Transverse colon (tissue), 4 donors: ENCODE measurements around the gene FILIP1L. TPM values are rescaled to one million over a fixed set of nuclear protein-coding genes. Genes with fewer than 3 reads are reported as not detected.

Experiments
- DNase-seq: peaks from one replicate; pipeline ENCODE4 v3.0.0-alpha.2; 2019
- H3K27ac ChIP-seq, 4 donors: fragments of 200-600 bp; sonication (generic); 2 replicates each; pipeline ENCODE4 v1.5.1; 2016 to 2018; ENCODE audit warnings: inconsistent platforms in 4 of 4
- H3K27me3 ChIP-seq: fragments of 200-600 bp; sonication (generic); 2 replicates; pipeline ENCODE4 v1.5.1; 2017; ENCODE audit warnings: inconsistent platforms
- H3K36me3 ChIP-seq, 4 donors: fragments of 200-600 bp; sonication (generic); 2 replicates each; pipeline ENCODE4 v1.5.1; 2017 to 2019; ENCODE audit warnings: inconsistent platforms in 4 of 4
- H3K4me1 ChIP-seq, 4 donors: fragments of 200-600 bp; sonication (generic); 2 replicates each; pipeline ENCODE4 v1.5.1; 2017 to 2020; ENCODE audit warnings: inconsistent platforms in 4 of 4
- H3K4me3 ChIP-seq, 4 donors: fragments of 200-600 bp; sonication (generic); 1 replicate in 1 of 4; 2 replicates in 3 of 4; pipeline versions ENCODE4 v1.5.1 to v1.6.1; 2017 to 2019; ENCODE audit warnings: inconsistent platforms in 4 of 4
- H3K9me3 ChIP-seq, 2 donors: fragments of 200-600 bp; sonication (generic); 2 replicates each; pipeline ENCODE4 v1.5.1; 2017 to 2019; ENCODE audit warnings: inconsistent platforms in 2 of 2
- CTCF ChIP-seq, 5 experiments: fragments of 200-600 bp in 3 of 5; fragments of 450-650 bp in 2 of 5; sonication (generic) in 3 of 5; IDR thresholded peaks; 1 replicate in 2 of 5; 2 replicates in 3 of 5; pipeline ENCODE4 v1.5.1; 2016 to 2017; ENCODE audit warnings: antibody characterized with exemption in 5 of 5, inconsistent platforms in 3 of 5, mild to moderate bottlenecking in 2 of 5, moderate library complexity in 1 of 5
- EP300 ChIP-seq: sonication (generic); formaldehyde crosslinking; IDR thresholded peaks from one replicate; pipeline ENCODE4 v1.6.1; 2017; ENCODE audit warnings: antibody characterized with exemption, low read depth
- POLR2A ChIP-seq: fragments of 450-650 bp; IDR thresholded peaks from one replicate; pipeline ENCODE4 v1.6.1; 2016; ENCODE audit warnings: antibody characterized with exemption, mild to moderate bottlenecking, moderate library complexity
- POLR2AphosphoS5 ChIP-seq, 3 donors: sonication (generic); formaldehyde crosslinking; IDR thresholded peaks; one replicate each; pipeline ENCODE4 v1.6.1; 2016; ENCODE audit warnings: antibody characterized with exemption in 3 of 3
- WGBS, 2 donors: methylation state at CpG; one replicate each; pipeline ENCODE4 v1.1.5; 2018; ENCODE audit warnings: low coverage in 1 of 2; 5-methylcytosine and 5-hydroxymethylcytosine counted together
- in situ Hi-C, 4 donors: fragments of 200-750 bp; cut with MboI; loops; one replicate each; pipeline versions ENCODE4 v1.15.0 to v1.15.1; 2017; ENCODE audit warnings: low sequenced_read_pairs in 3 of 4, low pct_ligation_motif_present in 1 of 4, low pct_unique_long_range_greater_than_20kb in 1 of 4
- intact Hi-C: fragments of 100-400 bp; cut with DNase I; formaldehyde crosslinking; loops from one replicate; pipeline ENCODE4 v1.15.1; 2023; ENCODE audit warnings: low total_unique reads
- total RNA-seq, 4 donors: library from RNA; depleted of rRNA; stranded (reverse); fragments of >200 nt; gene quantifications; one replicate each; pipeline ENCODE4 v1.1.0, GENCODE V29; 2016

The FILIP1L gene
- total RNA-seq, 4 donors from 2014 or later: 12.3 to 38.2 (median 26.9) TPM

- no peaks in the 10 kb centered on the region for H3K9me3 ChIP-seq
- H3K4me1 ChIP-seq: peaks cover 26 to 47% (median 29%) of the 10 kb centered on the region in 4 donors
- H3K27ac ChIP-seq: peak overlapping the region; percentile 48 to 58 (median 48)
- H3K4me3 ChIP-seq: no peak overlapping the region
- no peaks in the 10 kb centered on the region for H3K27me3 ChIP-seq
- intact Hi-C loops: no loop called here
- no peak for DNase-seq
- TF ChIP-seq CTCF (IDR thresholded peaks at IDR 0.05) (no peak), POLR2AphosphoS5 (IDR thresholded peaks at IDR 0.05) (no peak), EP300 (no peak), POLR2A (no peak)
- in situ Hi-C loops: no loop called here
- H3K36me3 ChIP-seq: no peaks in the 10 kb centered on the region
Observed at GRCh38 chr3:100106531-100107141, 7.7 kb downstream of the FILIP1L start.

DNA sequence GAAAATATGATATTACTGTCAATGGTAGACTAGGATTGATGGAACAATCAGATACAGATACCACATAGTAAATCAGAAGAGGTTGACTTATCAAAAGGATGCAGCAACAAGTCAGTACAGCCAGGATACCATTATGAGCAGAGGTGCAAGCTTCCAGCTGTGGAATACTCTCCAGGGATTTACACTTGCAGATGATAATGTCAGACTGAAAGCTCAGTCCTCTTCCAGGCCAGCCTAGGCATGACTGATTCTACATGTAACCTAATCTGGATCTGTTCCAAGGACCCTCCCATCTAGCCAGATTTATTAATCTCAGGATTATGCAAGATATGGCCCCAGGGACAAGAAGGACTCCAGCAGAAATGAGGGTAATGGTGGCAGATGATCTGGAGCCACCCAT lies 8.2 kb downstream of the FILIP1L start:
- no peak for TF ChIP-seq CTCF (IDR thresholded peaks at IDR 0.05)
- no peak for TF ChIP-seq POLR2AphosphoS5 (IDR thresholded peaks at IDR 0.05)
- no peak for TF ChIP-seq POLR2A
- TF ChIP-seq EP300: no peak
- peaks cover 26 to 47% (median 29%) of the 10 kb centered on the region in 4 donors for H3K4me1 ChIP-seq
- in situ Hi-C loops (no loop called here), intact Hi-C loops (no loop called here)
- H3K27ac ChIP-seq: peak overlapping the region; percentile 48 to 58 (median 48)
- no peaks in the 10 kb centered on the region for H3K9me3 ChIP-seq
- H3K27me3 ChIP-seq: no peaks in the 10 kb centered on the region
- H3K4me3 ChIP-seq: no peak overlapping the region
- H3K36me3 ChIP-seq: no peaks in the 10 kb centered on the region
- no peak for DNase-seq

DNA sequence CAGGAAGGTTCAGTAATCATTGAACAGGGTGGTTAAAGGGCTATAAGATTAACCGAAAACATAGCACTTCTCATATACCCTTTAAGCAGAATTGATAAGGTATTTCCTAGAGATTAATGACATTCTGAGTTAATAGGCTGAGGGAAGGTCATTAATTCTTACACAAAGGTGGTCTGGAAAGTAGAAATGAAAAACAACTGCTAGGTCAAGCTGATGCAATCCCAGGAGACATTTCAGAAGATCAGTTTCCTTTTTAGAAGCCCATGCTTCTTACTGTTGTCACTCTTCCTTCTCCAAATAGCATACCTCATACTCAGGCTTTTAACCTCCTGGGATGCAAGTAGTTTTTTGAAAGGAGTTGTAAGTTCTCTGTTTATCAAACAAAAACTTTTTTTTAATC lies 8.8 kb downstream of the FILIP1L start:
- TF ChIP-seq CTCF (IDR thresholded peaks at IDR 0.05): no peak
- Histone ChIP-seq H3K4me3 (no peak overlapping the region), H3K36me3 (no peaks in the 10 kb centered on the region), H3K4me1 (peaks cover 25 to 47% (median 29%) of the 10 kb centered on the region in 4 donors), H3K9me3 (no peaks in the 10 kb centered on the region), H3K27me3 (no peaks in the 10 kb centered on the region), H3K27ac (peak overlapping the region; percentile 32 to 48 (median 44))
- in situ Hi-C loops (no loop called here), intact Hi-C loops (no loop called here)
- 72 to 75% methylated on average over 1 of the region's 1 CpG for WGBS, 2 donors
- DNase-seq: no peak

- no peaks in the 10 kb centered on the region for H3K9me3 ChIP-seq
- no peaks in the 10 kb centered on the region for H3K27me3 ChIP-seq
- no peak for TF ChIP-seq CTCF (IDR thresholded peaks at IDR 0.05)
- TF ChIP-seq POLR2AphosphoS5 (IDR thresholded peaks at IDR 0.05): no peak
- no peak for TF ChIP-seq EP300
- no peak for TF ChIP-seq POLR2A
- H3K36me3 ChIP-seq: no peaks in the 10 kb centered on the region
- peaks cover 21 to 47% (median 29%) of the 10 kb centered on the region in 4 donors for H3K4me1 ChIP-seq
- no peak overlapping the region for H3K4me3 ChIP-seq
- H3K27ac ChIP-seq: peak overlapping the region; percentile 32 to 48 (median 44)
- intact Hi-C loops: no loop called here
- DNase-seq: no peak
- in situ Hi-C loops: no loop called here
Observed at GRCh38 chr3:100104817-100105413, 9.4 kb downstream of the FILIP1L start.
